HEK293T (cell line): ENCODE measurements around the gene ALG12.
A peak's percentile ranks its signal among the peaks of the same experiment; 100 is the strongest.

ENCODE experiments used
- CTCF ChIA-PET: fragments of 350-600 bp; formaldehyde crosslinking; extraction: SDS; loops from one replicate; lab custom pipeline; 2021; ENCODE audit warnings: antibody characterized with exemption, inconsistent platforms; lab: Yijun Ruan, JAX
- POLR2A ChIA-PET: fragments of 350-600 bp; formaldehyde crosslinking; extraction: SDS; loops from one replicate; lab custom pipeline; 2020; ENCODE audit warnings: antibody characterized with exemption, inconsistent platforms; lab: Yijun Ruan, JAX
- DNase-seq: peaks from one replicate; pipeline ENCODE4 v3.0.0; 2012; ENCODE audit warnings: mixed read lengths; ENCODE audit errors: extremely low spot score
- ARNT ChIP-seq: fragments of 450-650 bp; IDR thresholded peaks from 2 replicates; pipeline ENCODE4 v1.6.1; 2017; ENCODE audit warnings: mild to moderate bottlenecking
- BHLHE40 ChIP-seq: fragments of 450-650 bp; IDR thresholded peaks from 2 replicates; pipeline ENCODE4 v1.6.1; 2016; ENCODE audit warnings: mild to moderate bottlenecking, moderate library complexity, borderline replicate concordance
- CTBP1 ChIP-seq: fragments of 450-650 bp; IDR thresholded peaks from 2 replicates; pipeline ENCODE4 v1.6.1; 2016; ENCODE audit warnings: borderline replicate concordance
- ELF4 ChIP-seq: fragments of 450-650 bp; IDR thresholded peaks from 2 replicates; pipeline ENCODE4 v1.6.1; 2017; ENCODE audit warnings: antibody characterized with exemption
- FOXA1 ChIP-seq: fragments of 450-650 bp; IDR thresholded peaks from 2 replicates; pipeline ENCODE4 v1.6.1; 2016; ENCODE audit warnings: mild to moderate bottlenecking
- FOXK2 ChIP-seq: fragments of 450-650 bp; IDR thresholded peaks from 2 replicates; pipeline ENCODE4 v1.6.1; 2016; ENCODE audit warnings: mild to moderate bottlenecking
- FOXM1 ChIP-seq: fragments of 450-650 bp; IDR thresholded peaks from 2 replicates; pipeline ENCODE4 v1.6.1; 2017; ENCODE audit warnings: mild to moderate bottlenecking, borderline replicate concordance
- HDGF ChIP-seq: fragments of 450-650 bp; IDR thresholded peaks from 2 replicates; pipeline ENCODE4 v1.6.1; 2017; ENCODE audit warnings: antibody characterized with exemption, borderline replicate concordance
- L3MBTL2 ChIP-seq: fragments of 450-650 bp; conservative IDR thresholded peaks from 2 replicates; pipeline ENCODE4 v1.6.1; 2016; ENCODE audit warnings: mild to moderate bottlenecking
- LEF1 ChIP-seq: fragments of 450-650 bp; IDR thresholded peaks from 2 replicates; pipeline ENCODE4 v1.6.1; 2017; ENCODE audit warnings: mild to moderate bottlenecking, borderline replicate concordance
- NFRKB ChIP-seq: fragments of 450-650 bp; IDR thresholded peaks from 2 replicates; pipeline ENCODE4 v1.6.1; 2016; ENCODE audit warnings: mild to moderate bottlenecking, moderate library complexity
- SP1 ChIP-seq: fragments of 450-650 bp; IDR thresholded peaks from 2 replicates; pipeline ENCODE4 v1.6.1; 2017
- SUZ12 ChIP-seq: fragments of 450-650 bp; IDR thresholded peaks from 2 replicates; pipeline ENCODE4 v1.6.1; 2016; ENCODE audit warnings: mild to moderate bottlenecking
- TARDBP ChIP-seq: fragments of 450-650 bp; IDR thresholded peaks from 2 replicates; pipeline ENCODE4 v1.6.1; 2016
- ZNF384 ChIP-seq: fragments of 450-650 bp; IDR thresholded peaks from 2 replicates; pipeline ENCODE4 v1.6.1; 2016
- TF ChIP-seq, protein P1 (sequence below): fragments of 450-650 bp; IDR thresholded peaks from 2 replicates; pipeline ENCODE4 v1.6.1; 2016

Gene ALG12

DNA sequence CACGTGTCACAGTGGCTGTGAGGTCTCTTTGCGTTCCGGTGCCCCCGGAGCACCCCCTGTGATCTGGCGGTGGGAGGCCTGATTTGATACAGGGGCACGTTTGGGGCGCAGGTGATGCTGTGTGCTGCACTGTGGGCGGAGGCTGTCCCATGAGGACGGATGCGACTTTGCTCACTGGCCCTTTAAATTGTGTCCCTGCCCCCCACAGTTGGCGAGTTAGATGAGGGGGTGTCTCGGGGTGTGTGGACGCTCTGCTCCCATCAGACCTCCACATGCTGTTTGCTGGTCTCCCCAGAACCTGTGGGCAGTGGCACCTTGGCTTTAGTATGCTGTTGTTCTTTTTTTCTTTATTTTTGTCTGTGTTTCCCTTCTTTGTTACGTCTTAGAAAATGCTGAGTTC lies 59.4 kb downstream of the ALG12 start:
- DNase-seq, result no peak
- CTCF ChIA-PET, result interaction anchor here (0.6 kb wide), 1 partner anchor 813 kb away, joined by 3 read pairs; no protein-coding TSS in a partner anchor
- POLR2A ChIA-PET, result no interaction called here
- TF ChIP-seq ARNT, result no peak
- no peak for TF ChIP-seq FOXA1
- TF ChIP-seq SUZ12, result no peak
- TF ChIP-seq BHLHE40, result no peak
- no peak for TF ChIP-seq LEF1
- TF ChIP-seq ZNF384, result no peak
- no peak for TF ChIP-seq FOXK2
- no peak for TF ChIP-seq HDGF
- no peak for TF ChIP-seq ELF4
- TF ChIP-seq TARDBP, result no peak
- TF ChIP-seq L3MBTL2, result no peak
- TF ChIP-seq CTBP1, result no peak

DNA sequence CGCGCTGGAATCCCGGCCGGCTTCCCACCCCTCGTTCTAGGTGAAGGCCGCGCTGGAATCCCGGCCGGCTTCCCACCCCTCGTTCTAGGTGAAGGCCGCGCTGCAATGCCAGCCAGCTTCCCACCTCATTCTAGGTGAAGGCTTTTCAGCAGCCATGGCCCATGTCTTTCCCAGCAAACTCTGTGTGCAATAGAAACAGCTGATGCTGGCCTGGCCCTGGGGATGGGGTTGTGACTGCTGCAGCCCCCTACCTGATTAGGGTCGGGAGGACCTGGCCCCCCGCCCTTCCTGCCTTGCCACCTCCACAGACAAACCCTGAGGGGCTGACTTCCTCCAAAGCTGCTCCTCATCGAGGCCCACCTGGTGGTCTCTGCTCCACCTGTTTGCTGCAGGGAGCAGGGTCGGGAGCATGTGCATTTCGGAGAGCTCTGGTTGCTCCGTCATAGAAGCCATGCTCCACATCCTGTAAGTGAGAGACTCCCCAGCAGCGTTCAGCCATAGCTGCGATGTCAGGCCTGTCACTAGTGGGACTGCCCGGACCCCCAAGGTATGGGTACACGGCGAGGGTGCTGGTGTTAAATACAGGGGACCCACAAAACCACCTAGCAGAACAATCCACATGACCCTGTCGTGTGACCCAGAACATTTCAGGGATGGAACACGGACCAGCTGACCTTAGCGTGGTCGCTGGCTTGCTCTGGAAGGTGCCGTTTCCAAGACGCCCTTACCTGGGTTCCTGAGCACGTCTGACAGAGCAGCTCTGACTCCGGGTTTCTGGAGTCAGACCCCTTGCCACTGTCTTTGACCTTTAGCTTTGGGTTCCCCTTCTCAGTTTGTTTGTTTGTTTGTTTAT lies 61.2 kb downstream of the ALG12 start:
- DNase-seq, result no peak
- TF ChIP-seq SP1 (no peak), BHLHE40 (no peak), SUZ12 (no peak), ARNT (no peak), FOXM1 (no peak), FOXA1 (no peak), TARDBP (no peak), ELF4 (no peak), ZNF384 (no peak), LEF1 (no peak), HDGF (no peak), NFRKB (no peak), CTBP1 (no peak)
- TF ChIP-seq, protein P1, sequence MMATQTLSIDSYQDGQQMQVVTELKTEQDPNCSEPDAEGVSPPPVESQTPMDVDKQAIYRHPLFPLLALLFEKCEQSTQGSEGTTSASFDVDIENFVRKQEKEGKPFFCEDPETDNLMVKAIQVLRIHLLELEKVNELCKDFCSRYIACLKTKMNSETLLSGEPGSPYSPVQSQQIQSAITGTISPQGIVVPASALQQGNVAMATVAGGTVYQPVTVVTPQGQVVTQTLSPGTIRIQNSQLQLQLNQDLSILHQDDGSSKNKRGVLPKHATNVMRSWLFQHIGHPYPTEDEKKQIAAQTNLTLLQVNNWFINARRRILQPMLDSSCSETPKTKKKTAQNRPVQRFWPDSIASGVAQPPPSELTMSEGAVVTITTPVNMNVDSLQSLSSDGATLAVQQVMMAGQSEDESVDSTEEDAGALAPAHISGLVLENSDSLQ, result no peak
- ChIA-PET CTCF (no interaction called here), POLR2A (no interaction called here)

DNA sequence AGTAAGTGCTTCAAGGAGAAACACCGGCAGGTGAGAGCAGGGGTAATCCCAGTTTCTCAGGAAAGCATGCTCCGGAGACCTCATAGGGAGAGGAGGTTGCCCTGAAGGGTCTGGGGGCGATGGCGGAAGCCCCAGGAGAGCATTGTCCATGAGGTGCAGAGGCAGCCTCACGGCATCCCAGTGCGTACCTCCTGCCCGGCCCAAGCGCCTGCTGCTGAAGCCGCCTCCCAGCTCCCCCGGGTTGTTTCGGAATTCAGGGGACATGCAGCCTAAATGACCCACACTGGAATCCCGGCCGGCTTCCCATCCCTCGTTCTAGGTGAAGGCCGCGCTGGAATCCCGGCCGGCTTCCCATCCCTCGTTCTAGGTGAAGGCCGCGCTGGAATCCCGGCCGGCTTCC lies 61.9 kb downstream of the ALG12 start:
- TF ChIP-seq L3MBTL2 (no peak), ZNF384 (no peak), HDGF (no peak), LEF1 (no peak), ELF4 (no peak), NFRKB (no peak), FOXK2 (no peak), TARDBP (no peak)
- ChIA-PET CTCF (no interaction called here), POLR2A (no interaction called here)
- DNase-seq, result no peak

DNA sequence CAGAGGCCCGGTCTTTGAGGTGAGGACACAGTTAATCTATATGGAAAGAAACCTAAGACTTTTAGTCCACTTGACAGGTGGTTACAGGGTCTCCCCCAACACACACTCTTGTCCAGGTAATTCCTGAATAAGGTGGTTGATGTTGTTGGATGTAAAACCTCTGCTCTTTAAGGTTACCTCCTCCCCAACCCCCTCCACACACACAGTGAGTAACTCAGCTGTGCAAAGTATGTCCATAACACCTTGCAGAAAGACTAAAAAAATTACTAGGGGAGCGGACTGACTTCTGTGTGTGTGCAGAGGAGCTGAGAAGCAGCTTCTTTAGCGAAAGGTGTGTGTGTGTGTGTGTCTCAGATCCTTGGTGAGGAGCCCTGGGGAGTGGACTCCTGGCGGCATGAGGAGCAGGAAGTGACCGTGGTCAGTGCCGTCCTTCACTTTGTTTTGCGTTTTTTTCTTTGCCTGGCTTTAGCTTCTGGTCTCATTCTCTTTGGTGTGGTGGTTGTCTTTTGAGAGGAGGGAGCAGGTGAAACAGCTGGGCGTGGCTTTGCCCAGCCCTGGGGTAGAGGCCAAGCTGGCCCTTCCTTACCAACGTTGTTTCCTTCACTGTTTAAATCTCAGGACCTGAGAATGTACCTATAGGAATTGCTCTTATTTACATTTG lies 62.9 kb downstream of the ALG12 start:
- DNase-seq, result no peak
- ChIA-PET CTCF (no interaction called here), POLR2A (interaction anchor here (1.6 kb wide), 1 partner anchor 29 kb away, joined by 5 read pairs; no protein-coding TSS in a partner anchor)
- no peak for TF ChIP-seq FOXK2
- TF ChIP-seq, protein P1, result no peak
- TF ChIP-seq ELF4, result no peak
- TF ChIP-seq ZNF384, result no peak
- no peak for TF ChIP-seq CTBP1
- TF ChIP-seq TARDBP, result no peak
- no peak for TF ChIP-seq ARNT
- no peak for TF ChIP-seq SUZ12
- TF ChIP-seq NFRKB, result no peak
- TF ChIP-seq HDGF, result no peak

DNA sequence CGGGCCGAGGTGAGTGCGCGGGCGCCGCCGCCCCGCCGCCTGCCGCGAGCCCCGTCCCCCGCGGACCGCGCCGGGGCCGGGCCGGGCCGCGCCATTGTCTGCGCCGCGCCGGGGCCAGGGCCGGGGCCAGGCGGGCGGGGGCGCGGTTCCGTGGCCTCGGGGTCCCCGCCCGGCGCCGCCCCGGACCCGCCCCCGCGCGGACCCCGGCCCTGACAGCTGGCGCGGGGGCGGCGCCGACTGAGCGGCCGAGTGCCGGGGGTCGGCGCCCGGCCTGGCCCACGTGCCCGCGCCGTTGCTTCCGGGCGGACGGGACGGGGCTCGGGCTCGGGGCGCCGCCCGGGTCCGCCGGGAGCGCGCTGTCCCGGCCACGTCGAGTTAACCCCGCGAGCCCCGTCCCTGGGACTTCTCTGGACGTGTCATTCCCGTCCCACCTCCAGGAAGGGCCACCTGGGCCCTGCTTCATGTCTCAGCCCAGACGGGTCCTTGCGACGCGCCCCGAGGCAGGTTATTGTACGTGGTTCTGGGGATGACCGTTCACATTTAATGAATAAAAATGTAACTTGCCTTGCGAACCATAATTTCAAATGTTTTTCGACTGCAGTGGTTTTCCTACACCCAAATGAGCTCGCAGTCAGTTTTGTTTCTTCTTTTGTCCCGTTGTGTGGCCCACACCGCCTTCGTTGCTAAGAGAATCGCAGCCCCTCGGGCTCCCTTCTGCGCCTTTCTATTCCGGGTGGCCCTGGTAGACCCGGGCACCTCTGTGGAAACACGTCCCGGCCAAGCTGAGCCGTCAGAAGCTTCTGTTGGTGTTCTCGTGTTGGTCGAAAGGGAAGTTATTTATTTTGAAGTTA lies 64.0 kb downstream of the ALG12 start:
- peak; percentile 37 for DNase-seq
- POLR2A ChIA-PET, result interaction anchor here (1.6 kb wide), 1 partner anchor 28 kb away, joined by 5 read pairs; no protein-coding TSS in a partner anchor
- TF ChIP-seq L3MBTL2 (peak; percentile 37; the same call in 1 of the 2 replicates), ELF4 (no peak), LEF1 (no peak)
- CTCF ChIA-PET, result no interaction called here
